HUES48 (cell line): ENCODE results near the gene GRAMD2A.

Source experiments
- H3K27ac ChIP-seq: one replicate; pipeline ENCODE4 v1.7.0; 2013; ENCODE audit warnings: low read depth, low read length, inconsistent platforms
- H3K27me3 ChIP-seq: 2 replicates; pipeline ENCODE4 v1.6.1; 2013; ENCODE audit warnings: mild to moderate bottlenecking, low read length; ENCODE audit not compliant: control insufficient read depth, insufficient read depth
- H3K36me3 ChIP-seq: 2 replicates; pipeline ENCODE4 v1.6.1; 2013; ENCODE audit warnings: low read length; ENCODE audit not compliant: control insufficient read depth, insufficient read depth
- H3K4me1 ChIP-seq: 2 replicates; pipeline ENCODE4 v1.6.1; 2013; ENCODE audit warnings: mild to moderate bottlenecking, low read length; ENCODE audit not compliant: control insufficient read depth, insufficient read depth
- H3K4me3 ChIP-seq: 2 replicates; pipeline ENCODE4 v1.5.1; 2013; ENCODE audit warnings: mild to moderate bottlenecking, low read depth, low read length
- H3K9ac ChIP-seq: 2 replicates; pipeline ENCODE4 v1.6.1; 2013; ENCODE audit warnings: mild to moderate bottlenecking, low read depth, low read length, moderate library complexity
- H3K9me3 ChIP-seq: 2 replicates; pipeline ENCODE4 v1.6.1; 2013; ENCODE audit warnings: low read length; ENCODE audit not compliant: control insufficient read depth, insufficient read depth

Gene GRAMD2A

DNA sequence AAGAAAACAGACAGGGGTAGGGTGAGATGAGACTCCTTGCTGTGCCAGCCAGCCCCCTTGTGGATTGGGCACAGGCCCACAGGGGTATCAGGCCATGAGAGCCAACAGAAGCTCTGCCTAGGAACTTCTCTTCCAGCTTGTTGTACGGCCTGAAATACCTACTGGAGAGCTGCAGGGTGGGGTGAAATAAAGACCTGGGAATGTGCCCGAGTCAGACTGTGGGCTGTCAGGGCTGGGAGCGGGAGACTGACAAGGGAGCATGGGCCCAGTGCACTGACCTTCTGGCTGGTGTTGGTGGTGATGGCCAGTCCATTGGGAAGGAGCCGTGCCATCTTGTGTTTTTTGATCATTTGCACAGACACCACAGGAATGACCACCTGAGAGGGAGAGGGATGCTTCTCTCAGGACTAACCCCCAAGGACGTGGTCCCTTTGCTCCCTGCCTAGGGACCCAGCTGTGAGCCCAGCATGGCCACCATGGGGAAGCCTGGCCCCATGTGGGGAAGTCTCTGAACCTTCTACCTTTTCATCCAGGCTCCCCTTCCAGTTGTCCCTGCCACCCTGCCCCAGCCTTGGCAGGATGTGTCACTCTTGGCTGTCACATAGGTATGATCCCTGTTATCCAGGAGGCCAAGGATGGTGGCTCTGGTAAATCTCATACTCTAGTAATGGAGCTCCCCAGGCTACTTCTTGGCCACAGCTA lies 30.7 kb downstream of the GRAMD2A start:
- H3K4me1 ChIP-seq, result peaks cover 7% of the 10 kb centered on the region
- no peaks in the 10 kb centered on the region; the same call in 1 of the 2 replicates for H3K27me3 ChIP-seq
- H3K9me3 ChIP-seq, result no peaks in the 10 kb centered on the region
- no peaks in the 10 kb centered on the region for H3K36me3 ChIP-seq
- no peak overlapping the region for H3K9ac ChIP-seq
- no peak overlapping the region for H3K27ac ChIP-seq
- no peak overlapping the region for H3K4me3 ChIP-seq

DNA sequence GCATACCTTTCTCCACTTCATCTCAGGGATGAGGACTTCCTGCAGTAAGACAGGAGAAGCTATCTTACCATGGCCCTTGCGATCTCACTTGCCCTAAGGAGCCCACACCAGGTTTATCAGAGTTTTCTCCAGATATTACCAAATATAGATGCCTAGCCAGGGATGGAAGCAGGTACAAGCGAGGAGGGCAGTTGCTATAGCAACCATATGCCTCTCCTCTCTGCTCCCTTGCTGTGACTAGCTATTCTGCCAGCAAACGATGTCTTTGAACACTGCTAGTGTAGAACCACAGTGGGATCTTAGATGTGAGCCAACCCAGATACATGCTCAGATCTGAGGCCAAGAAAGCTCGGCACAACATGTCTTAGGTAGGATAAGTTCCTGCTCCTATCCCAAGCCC lies 33.9 kb downstream of the GRAMD2A start:
- no peak overlapping the region for H3K4me3 ChIP-seq
- no peaks in the 10 kb centered on the region for H3K9me3 ChIP-seq
- H3K9ac ChIP-seq, result no peak overlapping the region
- H3K27ac ChIP-seq, result no peak overlapping the region
- no peaks in the 10 kb centered on the region for H3K36me3 ChIP-seq
- H3K27me3 ChIP-seq, result no peaks in the 10 kb centered on the region; the same call in 1 of the 2 replicates
- H3K4me1 ChIP-seq, result peaks cover 5% of the 10 kb centered on the region

DNA sequence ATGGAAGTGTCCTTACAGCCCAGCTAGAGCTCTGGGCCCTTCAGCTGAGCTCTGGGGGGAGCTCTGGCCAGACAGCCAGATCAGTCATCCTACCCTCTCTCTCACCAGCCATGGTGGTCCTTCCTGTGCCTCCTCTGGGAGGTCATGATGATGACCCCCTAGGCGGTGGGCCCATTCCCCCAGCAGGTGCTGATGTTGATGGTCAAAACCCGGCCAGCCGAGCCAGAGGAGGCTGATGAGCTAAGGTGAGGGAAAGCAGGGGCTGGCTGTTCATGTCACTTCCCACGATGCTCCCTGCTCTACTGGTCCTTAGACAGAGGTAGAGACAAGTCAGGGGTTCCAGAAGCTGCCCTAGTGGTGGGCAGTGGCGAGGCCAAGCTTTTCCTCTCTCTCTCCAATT lies 35.0 kb downstream of the GRAMD2A start:
- Histone ChIP-seq H3K9ac (no peak overlapping the region), H3K27me3 (no peaks in the 10 kb centered on the region), H3K27ac (no peak overlapping the region), H3K4me3 (no peak overlapping the region), H3K36me3 (no peaks in the 10 kb centered on the region), H3K9me3 (no peaks in the 10 kb centered on the region), H3K4me1 (no peaks in the 10 kb centered on the region)

DNA sequence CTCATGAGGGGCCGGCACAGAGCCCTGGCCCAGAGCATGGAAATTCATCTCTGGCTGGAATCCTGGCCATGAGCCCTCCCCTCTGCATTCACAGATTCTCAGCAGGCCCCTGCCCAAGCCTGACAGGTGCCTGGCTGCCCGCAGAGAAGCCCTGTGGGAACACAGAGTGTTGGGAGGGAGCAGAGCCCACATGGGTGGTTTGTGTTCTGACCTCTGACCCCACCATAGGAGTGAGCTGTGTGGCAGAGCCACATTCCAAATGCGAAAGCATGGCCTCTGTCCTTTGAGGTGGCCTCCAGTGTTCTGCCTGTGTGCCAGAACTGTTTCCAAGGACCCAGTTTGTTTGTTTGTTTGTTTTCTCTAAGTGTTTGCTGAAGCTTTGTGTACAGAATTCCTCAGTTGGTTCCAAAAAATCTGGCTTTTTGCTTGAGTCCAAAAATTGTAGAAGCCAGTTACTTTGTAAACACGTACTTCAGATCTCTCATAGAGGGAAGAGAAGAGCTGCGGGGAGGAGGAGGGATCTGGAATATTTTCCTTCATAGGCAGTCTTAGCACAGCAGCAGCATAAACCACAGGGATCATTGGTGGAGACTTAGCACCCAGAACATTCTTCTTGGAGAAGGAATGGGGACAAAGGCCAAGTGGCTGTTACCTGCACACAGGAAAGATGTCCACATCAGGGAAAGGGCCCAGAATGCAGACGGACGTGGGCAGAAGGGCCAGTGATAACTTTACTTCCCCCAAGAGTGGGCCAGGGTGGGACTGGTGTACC lies 36.0 kb downstream of the GRAMD2A start:
- Histone ChIP-seq H3K36me3 (no peaks in the 10 kb centered on the region), H3K9ac (no peak overlapping the region), H3K27ac (no peak overlapping the region), H3K4me1 (no peaks in the 10 kb centered on the region), H3K27me3 (no peaks in the 10 kb centered on the region), H3K4me3 (no peak overlapping the region), H3K9me3 (no peaks in the 10 kb centered on the region)

DNA sequence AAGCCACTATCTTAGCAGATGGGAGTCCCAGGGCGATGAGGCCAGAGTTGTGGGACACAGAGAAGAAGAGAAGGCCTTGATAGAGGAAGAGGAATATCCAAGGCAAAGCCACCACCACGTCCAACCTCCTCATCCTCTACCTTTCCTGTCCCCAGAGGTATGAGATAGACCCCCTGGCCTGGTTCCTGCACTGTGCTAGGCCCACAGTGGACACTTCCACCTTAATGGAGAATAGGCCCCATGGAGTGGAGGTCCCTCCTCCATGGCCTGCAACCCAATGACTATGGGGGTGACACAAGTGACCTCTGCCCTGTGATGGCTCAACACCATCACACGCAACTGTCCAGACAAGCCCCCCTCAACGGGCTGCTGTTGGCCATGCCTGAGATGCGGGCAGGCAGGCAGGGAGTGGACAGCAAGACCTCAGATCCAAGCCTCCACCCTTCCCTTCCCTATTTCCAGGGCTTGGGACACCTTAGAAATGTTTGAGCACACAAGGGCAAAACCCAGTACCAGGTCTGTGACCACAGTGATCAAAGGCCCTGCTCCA lies 36.8 kb downstream of the GRAMD2A start:
- H3K4me3 ChIP-seq, result no peak overlapping the region
- no peak overlapping the region for H3K27ac ChIP-seq
- H3K9ac ChIP-seq, result no peak overlapping the region
- H3K27me3 ChIP-seq, result no peaks in the 10 kb centered on the region
- no peaks in the 10 kb centered on the region for H3K36me3 ChIP-seq
- no peaks in the 10 kb centered on the region for H3K9me3 ChIP-seq
- peaks cover 2% of the 10 kb centered on the region; the same call in 1 of the 2 replicates for H3K4me1 ChIP-seq

DNA sequence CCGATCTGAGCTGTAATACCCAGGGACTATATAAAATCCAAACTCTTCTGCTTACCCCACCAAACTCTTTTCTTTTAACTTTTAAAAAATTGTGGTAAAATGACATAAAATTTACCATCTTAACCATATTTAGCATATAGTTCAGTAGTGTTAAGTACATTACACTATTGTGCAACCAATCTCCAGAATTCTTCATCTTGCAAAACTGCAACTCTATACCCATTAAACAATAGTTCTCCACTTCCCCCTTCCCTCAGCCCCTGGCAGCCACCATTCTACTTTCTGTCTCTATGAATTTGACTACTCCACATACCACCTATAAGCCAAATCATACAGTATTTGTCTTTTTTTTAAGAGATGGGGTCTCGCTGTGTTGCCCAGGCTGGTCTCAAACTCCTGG lies 40.7 kb downstream of the GRAMD2A start:
- no peak overlapping the region for H3K27ac ChIP-seq
- H3K9me3 ChIP-seq, result no peaks in the 10 kb centered on the region
- no peaks in the 10 kb centered on the region for H3K27me3 ChIP-seq
- no peaks in the 10 kb centered on the region for H3K36me3 ChIP-seq
- H3K4me1 ChIP-seq, result peaks cover 4% of the 10 kb centered on the region; the same call in 1 of the 2 replicates
- H3K9ac ChIP-seq, result no peak overlapping the region
- H3K4me3 ChIP-seq, result no peak overlapping the region

DNA sequence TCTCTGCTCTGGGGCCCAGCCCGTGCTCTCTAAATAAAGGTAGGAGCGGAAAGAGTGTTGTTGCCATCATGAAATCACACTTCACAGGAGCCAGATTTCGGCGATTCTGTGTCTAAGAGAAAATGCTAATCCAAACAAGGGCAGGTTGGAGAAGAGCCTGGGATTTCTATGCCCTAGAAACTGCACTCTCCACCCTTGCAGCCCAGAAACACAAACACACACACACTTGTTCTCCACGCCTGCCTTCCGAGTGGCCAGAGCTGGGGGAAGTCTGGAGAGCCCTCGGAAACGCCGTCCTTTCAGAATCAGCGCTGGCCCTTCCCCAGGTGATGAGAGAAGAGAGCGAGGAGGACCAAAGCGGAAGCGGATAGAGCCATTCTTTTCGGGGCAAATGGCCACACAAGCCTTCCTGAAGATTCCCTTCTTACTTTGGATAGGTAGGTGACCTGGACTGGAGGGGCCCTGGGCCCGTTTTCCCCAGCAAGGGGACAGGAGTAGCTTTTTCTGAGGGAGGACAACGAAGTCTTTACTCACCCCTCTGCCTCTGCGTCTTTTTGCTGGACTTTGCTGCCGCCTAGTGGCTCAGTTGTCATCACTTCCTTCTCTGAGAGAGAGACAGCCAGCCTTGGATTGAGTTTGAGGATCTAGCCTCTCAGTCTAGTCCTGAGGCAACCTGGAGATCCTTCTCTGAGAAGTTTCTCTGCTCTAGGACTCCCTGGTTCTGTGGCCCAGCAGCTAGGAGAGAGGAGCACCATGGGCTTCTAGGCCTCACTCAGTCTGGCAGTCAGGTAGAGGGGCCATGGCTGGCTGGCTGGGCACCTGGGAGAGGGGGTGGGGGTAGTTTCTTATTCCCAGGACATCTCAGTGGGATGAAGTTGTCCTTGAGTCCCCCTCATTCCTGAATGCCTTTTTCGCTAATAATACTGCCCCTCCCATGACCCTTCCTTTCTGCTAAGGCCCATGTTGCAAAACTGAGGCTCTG lies 41.7 kb downstream of the GRAMD2A start:
- Histone ChIP-seq H3K36me3 (no peaks in the 10 kb centered on the region), H3K9ac (no peak overlapping the region), H3K4me3 (peak overlapping the region; percentile 32; the same call in 1 of the 2 replicates)

DNA sequence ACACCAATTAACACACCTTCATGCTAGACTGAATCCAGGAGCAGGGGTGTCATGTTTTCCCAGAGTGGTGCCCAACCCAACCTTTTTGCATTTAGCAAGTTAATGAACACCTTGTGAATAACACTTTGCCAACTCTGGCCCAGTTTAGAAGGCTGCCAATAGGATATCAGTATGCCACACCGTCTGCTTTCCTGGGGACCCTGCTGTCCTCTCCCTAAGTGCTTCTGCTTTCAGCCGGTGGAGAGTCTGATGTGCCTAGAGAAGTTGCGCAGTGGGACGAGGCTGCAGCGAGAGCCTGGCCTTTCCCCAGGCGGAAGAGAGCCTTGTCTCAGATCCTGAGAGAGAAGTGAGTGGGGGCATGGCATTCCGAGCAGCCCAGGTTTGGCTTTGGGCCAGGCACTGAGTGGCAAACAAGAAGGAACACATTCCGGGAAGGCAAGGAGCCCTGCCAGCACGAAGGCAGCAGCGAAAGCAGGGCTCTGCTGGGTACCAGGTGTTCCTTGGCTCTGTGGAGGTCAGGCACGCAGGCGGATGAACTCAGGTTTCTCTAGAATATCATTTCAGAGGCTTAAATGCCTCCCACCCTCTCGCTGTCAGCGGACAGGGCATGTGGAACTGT lies 42.5 kb downstream of the GRAMD2A start:
- Histone ChIP-seq H3K9me3 (no peaks in the 10 kb centered on the region), H3K27me3 (no peaks in the 10 kb centered on the region), H3K36me3 (no peaks in the 10 kb centered on the region), H3K4me3 (no peak overlapping the region), H3K9ac (no peak overlapping the region), H3K4me1 (peaks cover 4% of the 10 kb centered on the region; the same call in 1 of the 2 replicates), H3K27ac (no peak overlapping the region)

More for the DNA sequence above, 41.7 kb downstream of the GRAMD2A start:
- H3K27ac ChIP-seq, result no peak overlapping the region
- no peaks in the 10 kb centered on the region for H3K27me3 ChIP-seq
- no peaks in the 10 kb centered on the region for H3K9me3 ChIP-seq
- peaks cover 4% of the 10 kb centered on the region; the same call in 1 of the 2 replicates for H3K4me1 ChIP-seq

DNA sequence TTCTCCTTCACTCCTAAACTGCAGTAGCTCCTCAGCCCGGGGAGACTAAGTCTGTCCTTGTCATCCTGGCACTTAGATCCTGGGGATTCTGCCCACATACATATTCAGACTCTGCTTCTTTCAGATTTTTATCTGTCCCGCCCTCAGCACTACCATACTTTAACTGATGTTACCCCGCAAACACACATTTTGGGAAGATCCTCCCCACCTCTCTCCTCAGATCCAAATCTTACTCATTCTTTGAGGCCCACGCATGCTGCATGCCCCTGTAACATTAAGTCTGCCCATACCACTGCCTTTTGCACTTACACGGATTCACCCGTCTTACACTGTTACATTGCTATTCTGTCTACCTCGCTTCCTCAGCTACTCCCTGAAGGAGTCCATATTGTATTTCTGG lies 43.3 kb downstream of the GRAMD2A start:
- Histone ChIP-seq H3K27ac (no peak overlapping the region), H3K4me1 (peaks cover 4% of the 10 kb centered on the region; the same call in 1 of the 2 replicates), H3K27me3 (no peaks in the 10 kb centered on the region), H3K9ac (no peak overlapping the region), H3K36me3 (no peaks in the 10 kb centered on the region), H3K9me3 (no peaks in the 10 kb centered on the region), H3K4me3 (no peak overlapping the region)
